B cell (primary cell): ENCODE results near the gene ZNF23. TPM values are rescaled to one million over a fixed set of nuclear protein-coding genes. Genes with fewer than 3 reads are reported as not detected.

Source experiments
- ATAC-seq: fragments of 200-7000 bp; cut with Tn5 transposase; one replicate; pipeline ENCODE4 v1.10.0; 2021; ENCODE audit warnings: low read depth, mild to moderate bottlenecking, moderate number of reproducible peaks, moderate library complexity
- CTCF ChIA-PET: fragments of 350-600 bp; sonication (Branson Sonifier 250); formaldehyde crosslinking; loops from one replicate; lab custom pipeline; 2021; ENCODE audit warnings: antibody characterized with exemption, inconsistent platforms; lab: Charles Lee
- POLR2A ChIA-PET: fragments of 350-600 bp; sonication (Branson Sonifier 250); formaldehyde crosslinking; loops from one replicate; lab custom pipeline; 2021; ENCODE audit warnings: antibody characterized with exemption; lab: Charles Lee
- DNase-seq: peaks from one replicate; pipeline ENCODE4 v3.0.0; 2013
- H2AFZ ChIP-seq: 2 replicates; pipeline ENCODE4 v1.6.1; 2012; ENCODE audit warnings: mild to moderate bottlenecking, low read depth, low read length; ENCODE audit not compliant: insufficient read depth, poor library complexity, severe bottlenecking
- H3K27ac ChIP-seq, 2 donors: 1 replicate in 1 of 2; 2 replicates in 1 of 2; pipeline ENCODE4 v1.5.1; 2012 to 2013; ENCODE audit warnings: low read length in 2 of 2, mild to moderate bottlenecking in 2 of 2, moderate library complexity in 1 of 2
- H3K27me3 ChIP-seq, 4 experiments: fragments of 200-600 bp in 1 of 4; sonication (generic) in 1 of 4; replicated peaks in 1 of 4; 1 replicate in 2 of 4; 2 replicates in 2 of 4; pipeline versions ENCODE4 v1.6.1 to v1.7.0; 2013 to 2016; ENCODE audit warnings: low read length in 3 of 4, mild to moderate bottlenecking in 2 of 4, mixed read lengths in 1 of 4, moderate library complexity in 1 of 4; ENCODE audit not compliant: insufficient read depth in 4 of 4, control insufficient read depth in 3 of 4; ENCODE audit errors: control extremely low read depth in 1 of 4
- H3K36me3 ChIP-seq, 2 experiments: replicated peaks in 1 of 2; 1 replicate in 1 of 2; 2 replicates in 1 of 2; pipeline versions ENCODE4 v1.6.1 to v1.7.1; 2013; ENCODE audit warnings: low read length in 1 of 2; ENCODE audit not compliant: insufficient read depth in 2 of 2, control insufficient read depth in 1 of 2; ENCODE audit errors: control extremely low read depth in 1 of 2, extremely low read depth in 1 of 2
- H3K4me1 ChIP-seq, 2 donors: fragments of 200-600 bp in 1 of 2; sonication (generic) in 1 of 2; 1 replicate in 1 of 2; 2 replicates in 1 of 2; pipeline versions ENCODE4 v1.5.1 to v1.6.1; 2013 to 2017; ENCODE audit warnings: low read length in 2 of 2; ENCODE audit not compliant: control insufficient read depth in 2 of 2, insufficient read depth in 2 of 2
- H3K4me2 ChIP-seq: replicated peaks from 2 replicates; pipeline ENCODE3; 2012; ENCODE audit warnings: mild to moderate bottlenecking, low read depth, low read length; ENCODE audit not compliant: poor library complexity, severe bottlenecking
- H3K4me3 ChIP-seq, 5 experiments: fragments of 200-600 bp in 1 of 5; sonication (generic) in 1 of 5; 1 replicate in 3 of 5; 2 replicates in 2 of 5; pipeline versions ENCODE4 v1.5.1 to v1.7.0; 2011 to 2016; ENCODE audit warnings: low read length in 4 of 5, mild to moderate bottlenecking in 4 of 5, low read depth in 2 of 5, control low read depth in 1 of 5, moderate library complexity in 1 of 5; ENCODE audit not compliant: insufficient read depth in 1 of 5; ENCODE audit errors: control extremely low read depth in 1 of 5, extremely low read depth in 1 of 5
- H3K79me2 ChIP-seq: fragments of 200-600 bp; sonication (generic); one replicate; pipeline ENCODE4 v1.6.0; 2016; ENCODE audit warnings: low read length; ENCODE audit not compliant: control insufficient read depth, insufficient read depth
- H3K9ac ChIP-seq: fragments of 200-600 bp; sonication (generic); 2 replicates; pipeline ENCODE4 v1.6.1; 2017; ENCODE audit warnings: mild to moderate bottlenecking, low read length, moderate library complexity
- H3K9me3 ChIP-seq, 3 donors: one replicate each; pipeline versions ENCODE4 v1.6.1 to v1.7.1; 2013; ENCODE audit warnings: low read length in 2 of 3; ENCODE audit not compliant: control insufficient read depth in 2 of 3, insufficient read depth in 1 of 3; ENCODE audit errors: control extremely low read depth in 1 of 3
- H4K20me1 ChIP-seq: 2 replicates; pipeline ENCODE4 v1.6.0; 2012; ENCODE audit warnings: mild to moderate bottlenecking, low read length; ENCODE audit not compliant: insufficient read depth, control insufficient read depth, poor library complexity, severe bottlenecking
- H3K27ac Mint-ChIP-seq: one replicate; pipeline ENCODE4 v1.8.0; 2021; ENCODE audit warnings: mixed read lengths
- H3K27me3 Mint-ChIP-seq: one replicate; pipeline ENCODE4 v1.8.0; 2021; ENCODE audit warnings: mixed read lengths
- H3K4me1 Mint-ChIP-seq: one replicate; pipeline ENCODE4 v1.8.0; 2021; ENCODE audit warnings: mixed read lengths
- H3K4me3 Mint-ChIP-seq: one replicate; pipeline ENCODE4 v1.8.0; 2021; ENCODE audit warnings: mixed read lengths
- H3K9me3 Mint-ChIP-seq: one replicate; pipeline ENCODE4 v1.8.0; 2022; ENCODE audit warnings: mixed read lengths; ENCODE audit not compliant: insufficient read depth
- CTCF ChIP-seq: fragments of 200-600 bp; IDR thresholded peaks from one replicate; pipeline ENCODE4 v1.8.0; 2022; ENCODE audit warnings: antibody characterized with exemption, mild to moderate bottlenecking
- EZH2 ChIP-seq: IDR thresholded peaks from 2 replicates; pipeline ENCODE4 v1.6.1; 2012; ENCODE audit warnings: borderline replicate concordance, low read depth, mild to moderate bottlenecking, moderate library complexity, low read length; ENCODE audit not compliant: insufficient read depth, poor library complexity, severe bottlenecking
- WGBS: methylation state at CpG from one replicate; pipeline ENCODE4 v1.1.5; 2013; ENCODE audit warnings: missing lambda C conversion rate; ENCODE audit not compliant: insufficient coverage; 5-methylcytosine and 5-hydroxymethylcytosine counted together
- intact Hi-C: fragments of 100-400 bp; cut with micrococcal nuclease; formaldehyde crosslinking; loops from one replicate; pipeline ENCODE4 v1.10.0; 2022
- polyA plus RNA-seq: library from polyadenylated mRNA; depleted of rRNA; stranded (reverse); fragments of >200 nt; gene quantifications from 2 replicates; pipeline ENCODE4 v1.2.3, GENCODE V29; 2012
- total RNA-seq, 2 donors: library from RNA; stranded (reverse); fragments of 120-200 nt in 1 of 2; gene quantifications; 1 replicate in 1 of 2; 2 replicates in 1 of 2; pipeline versions ENCODE4 v1.2.3 to v1.2.4, GENCODE V29; 2013 to 2022

Gene ZNF23
- total and polyA plus RNA-seq, 2 donors (not counting 1 experiment from before 2014, with no cell fraction given): 8.4 to 15.0 TPM

- ATAC-seq: no peak
- Histone ChIP-seq H4K20me1 (no peaks in the 10 kb centered on the region), H3K9ac (no peak overlapping the region), H3K27me3 (peaks cover 0 to 10% (median 0%) of the 10 kb centered on the region in 4 experiments), H2AFZ (no peak overlapping the region), H3K79me2 (no peaks in the 10 kb centered on the region), H3K27ac (no peak overlapping the region), H3K4me3 (no peak overlapping the region), H3K4me1 (no peaks in the 10 kb centered on the region), H3K36me3 (no peaks in the 10 kb centered on the region), H3K9me3 (peaks cover 0 to 19% (median 0%) of the 10 kb centered on the region in 3 donors), H3K4me2 (no peak overlapping the region)
- ChIA-PET CTCF (interaction anchor here (1.8 to 10.0 kb wide), 3 partner anchors 86 to 204 kb away, joined by 3 to 258 read pairs (median 17); no protein-coding TSS in a partner anchor), POLR2A (no interaction called here)
- no peak overlapping the region for H3K4me3 Mint-ChIP-seq
- TF ChIP-seq CTCF (no peak), EZH2 (no peak)
- WGBS: 38% methylated on average over 7 of the region's 8 CpGs
- no peak for DNase-seq
- H3K27me3 Mint-ChIP-seq: peaks cover 44% of the 10 kb centered on the region
- peaks cover 6% of the 10 kb centered on the region for H3K9me3 Mint-ChIP-seq
- no peak overlapping the region for H3K27ac Mint-ChIP-seq
- intact Hi-C loops: no loop called here
- H3K4me1 Mint-ChIP-seq: no peaks in the 10 kb centered on the region
Measured at GRCh38 chr16:71406724-71407123, 55.3 kb downstream of the ZNF23 start.

GRCh38 chr16:71406316-71406715, 55.7 kb downstream of the ZNF23 start:
- Histone ChIP-seq H3K9me3 (peaks cover 0 to 19% (median 0%) of the 10 kb centered on the region in 3 donors), H4K20me1 (no peaks in the 10 kb centered on the region), H2AFZ (no peak overlapping the region), H3K4me3 (no peak overlapping the region), H3K27me3 (peaks cover 0 to 10% (median 0%) of the 10 kb centered on the region in 4 experiments), H3K4me1 (no peaks in the 10 kb centered on the region), H3K27ac (no peak overlapping the region), H3K9ac (no peak overlapping the region), H3K36me3 (no peaks in the 10 kb centered on the region), H3K79me2 (no peaks in the 10 kb centered on the region), H3K4me2 (no peak overlapping the region)
- peaks cover 6% of the 10 kb centered on the region for H3K9me3 Mint-ChIP-seq
- H3K27ac Mint-ChIP-seq: no peak overlapping the region
- POLR2A ChIA-PET: no interaction called here
- TF ChIP-seq CTCF: no peak
- TF ChIP-seq EZH2: no peak
- no peak for DNase-seq
- no peak for ATAC-seq
- 54% methylated on average over 5 of the region's 5 CpGs for WGBS
- H3K27me3 Mint-ChIP-seq: peaks cover 46% of the 10 kb centered on the region
- no peaks in the 10 kb centered on the region for H3K4me1 Mint-ChIP-seq
- intact Hi-C loops: no loop called here
- H3K4me3 Mint-ChIP-seq: no peak overlapping the region
- CTCF ChIA-PET: interaction anchor here (3.9 to 10.0 kb wide), 2 partner anchors 92 to 204 kb away, joined by 17 to 258 read pairs; no protein-coding TSS in a partner anchor
